Mesenchymal stem cell (in vitro differentiated cells and primary cell): Measurements from ENCODE around the gene ARHGEF7.

Source experiments
- DNase-seq: peaks from one replicate; pipeline ENCODE4 v3.0.0-alpha.2; 2013
- H2AFZ ChIP-seq: one replicate; pipeline ENCODE4 v1.6.1; 2013; ENCODE audit warnings: low read depth, mild to moderate bottlenecking, control low read depth, inconsistent platforms, low read length, moderate library complexity
- H2AK5ac ChIP-seq: 2 replicates; pipeline ENCODE4 v1.6.1; 2013; ENCODE audit warnings: low read length, moderate library complexity, mild to moderate bottlenecking, inconsistent platforms; ENCODE audit not compliant: severe bottlenecking
- H2BK120ac ChIP-seq: one replicate; pipeline ENCODE4 v1.6.1; 2013; ENCODE audit warnings: low read depth, mild to moderate bottlenecking, inconsistent platforms, low read length, moderate library complexity
- H2BK12ac ChIP-seq, 2 experiments: one replicate each; pipeline ENCODE4 v1.6.1; 2013; ENCODE audit warnings: inconsistent platforms in 2 of 2, low read length in 2 of 2, mild to moderate bottlenecking in 2 of 2, moderate library complexity in 2 of 2, control low read depth in 1 of 2
- H2BK15ac ChIP-seq: one replicate; pipeline ENCODE4 v1.6.1; 2013; ENCODE audit warnings: mild to moderate bottlenecking, low read depth, inconsistent platforms; ENCODE audit not compliant: poor library complexity, severe bottlenecking
- H2BK5ac ChIP-seq: 2 replicates; pipeline ENCODE4 v1.6.1; 2013; ENCODE audit warnings: low read depth, mild to moderate bottlenecking, low read length, control low read depth, inconsistent platforms; ENCODE audit not compliant: poor library complexity, severe bottlenecking
- H3K14ac ChIP-seq, 2 experiments: one replicate each; pipeline ENCODE4 v1.6.1; 2013; ENCODE audit warnings: inconsistent platforms in 2 of 2, low read length in 2 of 2, control low read depth in 1 of 2, mild to moderate bottlenecking in 1 of 2, moderate library complexity in 1 of 2
- H3K18ac ChIP-seq, 2 experiments: one replicate each; pipeline ENCODE4 v1.6.1; 2013; ENCODE audit warnings: inconsistent platforms in 2 of 2, low read length in 2 of 2, control low read depth in 1 of 2, low read depth in 1 of 2, mild to moderate bottlenecking in 1 of 2
- H3K23ac ChIP-seq, 2 experiments: one replicate each; pipeline ENCODE4 v1.6.1; 2013; ENCODE audit warnings: inconsistent platforms in 2 of 2, low read length in 2 of 2, mild to moderate bottlenecking in 2 of 2, moderate library complexity in 2 of 2, control low read depth in 1 of 2
- H3K27ac ChIP-seq: 2 replicates; pipeline ENCODE4 v1.5.1; 2013; ENCODE audit warnings: mild to moderate bottlenecking, moderate library complexity, low read length, control low read depth, inconsistent platforms; ENCODE audit not compliant: poor library complexity, severe bottlenecking
- H3K27me3 ChIP-seq, 2 experiments: 2 replicates each; pipeline versions ENCODE4 v1.6.1 to v1.7.0; 2013; ENCODE audit warnings: low read length in 2 of 2, mild to moderate bottlenecking in 2 of 2, moderate library complexity in 2 of 2, control low read depth in 1 of 2, inconsistent platforms in 1 of 2; ENCODE audit not compliant: control insufficient read depth in 1 of 2, insufficient read depth in 1 of 2
- H3K36me3 ChIP-seq, 2 experiments: 2 replicates each; pipeline versions ENCODE4 v1.6.1 to v1.7.0; 2013; ENCODE audit warnings: low read length in 2 of 2, control low read depth in 1 of 2, inconsistent platforms in 1 of 2, low read depth in 1 of 2, mild to moderate bottlenecking in 1 of 2; ENCODE audit not compliant: insufficient read depth in 2 of 2, control insufficient read depth in 1 of 2
- H3K4ac ChIP-seq, 2 experiments: one replicate each; pipeline ENCODE4 v1.6.1; 2013; ENCODE audit warnings: inconsistent platforms in 2 of 2, low read length in 2 of 2, mild to moderate bottlenecking in 2 of 2, moderate library complexity in 2 of 2, control low read depth in 1 of 2, low read depth in 1 of 2
- H3K4me1 ChIP-seq: 2 replicates; pipeline ENCODE4 v1.6.1; 2013; ENCODE audit warnings: low read depth, low read length, control low read depth; ENCODE audit not compliant: control insufficient read depth, insufficient read depth
- H3K4me2 ChIP-seq: 2 replicates; pipeline ENCODE4 v1.6.1; 2013; ENCODE audit warnings: low read length, mild to moderate bottlenecking, inconsistent platforms; ENCODE audit not compliant: poor library complexity, severe bottlenecking
- H3K4me3 ChIP-seq, 2 experiments: 2 replicates each; pipeline versions ENCODE4 v1.5.1 to v1.7.0; 2013; ENCODE audit warnings: low read length in 2 of 2, mild to moderate bottlenecking in 2 of 2, control low read depth in 1 of 2, low read depth in 1 of 2; ENCODE audit not compliant: insufficient read depth in 1 of 2
- H3K79me1 ChIP-seq: replicated peaks from 2 replicates; pipeline ENCODE4 v1.6.1; 2013; ENCODE audit warnings: mild to moderate bottlenecking, control low read depth, low read length, inconsistent platforms; ENCODE audit not compliant: poor library complexity, severe bottlenecking
- H3K9ac ChIP-seq: 2 replicates; pipeline ENCODE4 v1.7.0; 2013; ENCODE audit warnings: mild to moderate bottlenecking, low read length, moderate library complexity
- H3K9me3 ChIP-seq: 2 replicates; pipeline ENCODE4 v1.7.0; 2013; ENCODE audit warnings: mild to moderate bottlenecking, low read length; ENCODE audit not compliant: control insufficient read depth
- H4K8ac ChIP-seq: one replicate; pipeline ENCODE4 v1.6.1; 2013; ENCODE audit warnings: inconsistent platforms, mild to moderate bottlenecking, low read length, moderate library complexity
- H4K91ac ChIP-seq: one replicate; pipeline ENCODE4 v1.6.1; 2013; ENCODE audit warnings: mild to moderate bottlenecking, low read length, inconsistent platforms
- WGBS: methylation state at CpG from one replicate; pipeline ENCODE4 v1.1.7; 2013; ENCODE audit warnings: mixed read lengths; 5-methylcytosine and 5-hydroxymethylcytosine counted together

ARHGEF7 gene

GRCh38 chr13:111118898-111119607 is 3.9 kb downstream of the ARHGEF7 start:
- Histone ChIP-seq H3K18ac (no peak overlapping the region), H3K14ac (no peak overlapping the region)

DNA sequence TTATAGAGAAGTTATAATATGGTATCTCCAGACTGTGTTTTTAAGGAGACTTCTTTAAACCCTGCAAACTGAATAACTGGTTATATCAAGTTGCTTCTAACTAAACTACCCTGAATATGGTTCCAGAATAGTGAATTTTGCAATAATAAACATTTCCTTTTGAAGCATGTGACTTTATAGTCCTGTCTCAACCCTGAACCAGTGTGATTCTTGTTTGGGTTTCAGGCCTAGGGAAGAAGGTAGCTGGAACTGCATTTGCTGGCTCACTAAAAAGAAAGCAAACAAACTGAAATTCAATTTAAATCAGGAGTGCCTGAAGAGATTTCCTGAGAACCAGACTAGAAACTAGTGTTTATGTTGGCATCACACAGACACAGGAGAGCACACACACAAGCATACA is 4.9 kb downstream of the ARHGEF7 start:
- Histone ChIP-seq H3K9ac (no peak overlapping the region), H3K27me3 (peaks cover 0 to 27% of the 10 kb centered on the region in 2 experiments), H3K36me3 (peaks cover 0 to 2% of the 10 kb centered on the region in 2 experiments), H3K4me3 (no peak overlapping the region), H4K91ac (no peak overlapping the region), H2AK5ac (no peak overlapping the region), H3K27ac (no peak overlapping the region), H3K4ac (no peak overlapping the region), H2AFZ (no peak overlapping the region), H3K4me2 (no peak overlapping the region), H2BK12ac (no peak overlapping the region), H3K18ac (no peak overlapping the region), H3K4me1 (peaks cover 7% of the 10 kb centered on the region), H3K14ac (no peak overlapping the region), H2BK5ac (no peak overlapping the region), H2BK15ac (no peak overlapping the region), H3K9me3 (no peaks in the 10 kb centered on the region), H4K8ac (no peak overlapping the region), H3K23ac (no peak overlapping the region), H3K79me1 (no peaks in the 10 kb centered on the region), H2BK120ac (no peak overlapping the region)
- DNase-seq, result no peak

More at GRCh38 chr13:111118898-111119607, 3.9 kb downstream of the ARHGEF7 start:
- H4K91ac ChIP-seq, result no peak overlapping the region
- H3K79me1 ChIP-seq, result no peaks in the 10 kb centered on the region
- H2AK5ac ChIP-seq, result no peak overlapping the region
- H2BK12ac ChIP-seq, result no peak overlapping the region
- H3K27me3 ChIP-seq, result peaks cover 1 to 30% of the 10 kb centered on the region in 2 experiments
- no peak for DNase-seq
- peak overlapping the region in 1 of 2 experiments; percentile 38 for H3K4ac ChIP-seq
- peak overlapping the region in 1 of 2 experiments; percentile 63 for H3K4me3 ChIP-seq
- H3K36me3 ChIP-seq, result peaks cover 0 to 2% of the 10 kb centered on the region in 2 experiments
- no peaks in the 10 kb centered on the region for H3K9me3 ChIP-seq
- H4K8ac ChIP-seq, result no peak overlapping the region
- peaks cover 13% of the 10 kb centered on the region for H3K4me1 ChIP-seq
- H3K9ac ChIP-seq, result peak overlapping the region; percentile 87
- H2BK120ac ChIP-seq, result no peak overlapping the region
- 88% methylated on average over 9 of the region's 9 CpGs for WGBS
- H2BK15ac ChIP-seq, result no peak overlapping the region
- no peak overlapping the region for H3K23ac ChIP-seq
- no peak overlapping the region for H2BK5ac ChIP-seq
- no peak overlapping the region for H3K27ac ChIP-seq
- H2AFZ ChIP-seq, result no peak overlapping the region
- no peak overlapping the region for H3K4me2 ChIP-seq

DNA sequence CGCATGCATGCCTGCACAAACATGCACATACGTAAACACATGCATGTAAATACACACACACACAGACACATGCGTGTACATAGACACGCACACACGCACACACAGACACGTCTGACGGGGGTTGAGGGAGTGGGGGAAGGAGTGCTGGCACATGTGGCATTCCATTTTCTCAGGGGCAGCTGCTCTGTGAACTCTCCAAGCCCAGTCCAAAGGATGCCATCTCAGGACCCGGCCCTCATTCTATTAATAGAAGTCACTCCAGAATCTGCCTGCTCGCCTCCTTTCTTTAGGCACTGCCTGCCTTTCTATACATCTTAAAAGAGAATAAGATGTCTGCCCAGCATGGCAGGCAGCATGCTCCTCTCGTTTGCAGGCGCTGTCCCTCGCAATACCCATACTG is 5.3 kb downstream of the ARHGEF7 start:
- no peak overlapping the region for H2AK5ac ChIP-seq
- WGBS, result 95% methylated on average over 12 of the region's 12 CpGs
- no peak overlapping the region for H2AFZ ChIP-seq
- H3K4me1 ChIP-seq, result peaks cover 7% of the 10 kb centered on the region
- peaks cover 0 to 27% of the 10 kb centered on the region in 2 experiments for H3K27me3 ChIP-seq
- peaks cover 0 to 2% of the 10 kb centered on the region in 2 experiments for H3K36me3 ChIP-seq
- no peak overlapping the region for H3K27ac ChIP-seq
- H3K14ac ChIP-seq, result no peak overlapping the region
- H3K23ac ChIP-seq, result no peak overlapping the region
- no peak overlapping the region for H3K4me2 ChIP-seq
- no peak for DNase-seq
- no peak overlapping the region for H3K4ac ChIP-seq
- no peak overlapping the region for H3K9ac ChIP-seq
- H2BK12ac ChIP-seq, result no peak overlapping the region
- no peak overlapping the region for H4K8ac ChIP-seq
- H3K79me1 ChIP-seq, result no peaks in the 10 kb centered on the region
- H4K91ac ChIP-seq, result no peak overlapping the region
- H2BK120ac ChIP-seq, result no peak overlapping the region
- no peak overlapping the region for H3K4me3 ChIP-seq
- H2BK5ac ChIP-seq, result no peak overlapping the region
- no peak overlapping the region for H2BK15ac ChIP-seq
- H3K18ac ChIP-seq, result no peak overlapping the region
- H3K9me3 ChIP-seq, result no peaks in the 10 kb centered on the region

- Histone ChIP-seq H4K91ac (no peak overlapping the region), H2BK12ac (no peak overlapping the region), H2AK5ac (no peak overlapping the region), H3K4me1 (peaks cover 6% of the 10 kb centered on the region), H3K27me3 (peaks cover 0 to 27% of the 10 kb centered on the region in 2 experiments), H2AFZ (no peak overlapping the region), H2BK15ac (no peak overlapping the region), H3K18ac (no peak overlapping the region), H2BK120ac (no peak overlapping the region), H3K4ac (no peak overlapping the region), H3K9me3 (no peaks in the 10 kb centered on the region), H3K36me3 (peaks cover 0 to 2% of the 10 kb centered on the region in 2 experiments), H3K79me1 (no peaks in the 10 kb centered on the region), H4K8ac (no peak overlapping the region), H3K23ac (no peak overlapping the region), H3K9ac (no peak overlapping the region), H3K27ac (no peak overlapping the region), H3K14ac (no peak overlapping the region), H3K4me3 (no peak overlapping the region), H2BK5ac (no peak overlapping the region), H3K4me2 (no peak overlapping the region)
- no peak for DNase-seq
- WGBS, result 89% methylated on average over 7 of the region's 8 CpGs
Observed at GRCh38 chr13:111120913-111121312, 5.8 kb downstream of the ARHGEF7 start.
